Measurements from ENCODE around the gene DLL3. TPM values are rescaled to one million over a fixed set of nuclear protein-coding genes. Genes with fewer than 3 reads are reported as not detected.

Gene DLL3
- total RNA-seq, 1 experiment from 2014 or later = 0.17 TPM

GRCh38 chr19:39497701-39497995, 1.1 kb upstream of the DLL3 start:
- H3K27ac ChIP-seq (ENCODE audit: low read depth, low read length) = no peak overlapping the region
- BruUV-seq (replicated peaks) = no TSS peak
- CTCF ChIA-PET = no interaction called here
- H3K9ac ChIP-seq (ENCODE audit: low read length) = no peak overlapping the region
- no peaks in the 10 kb centered on the region for H3K9me2 ChIP-seq (ENCODE audit: insufficient read depth)
- no peak overlapping the region for H3K4me3 ChIP-seq (replicated peaks in 1 of 2; ENCODE audit: low read depth in 1 of 2, low read length in 2 of 2)
- intact Hi-C loops (cut with micrococcal nuclease) = no loop called here
- H3K4me2 ChIP-seq (ENCODE audit: low read length) = no peak overlapping the region
- no peaks in the 10 kb centered on the region for H4K20me1 ChIP-seq (ENCODE audit: insufficient read depth)
- H3K27me3 ChIP-seq (ENCODE audit: insufficient read depth, low read length) = no peaks in the 10 kb centered on the region
- RAD21 ChIA-PET (ENCODE audit: low non-redundant PET in 1 of 2, low total read pairs in 2 of 2, uncharacterized antibody in 2 of 2, unreplicated experiment in 2 of 2) = no interaction called here
- no peaks in the 10 kb centered on the region for H3K36me3 ChIP-seq (ENCODE audit: control insufficient read depth in 1 of 2, insufficient read depth in 2 of 2, low read length in 2 of 2)
- TF ChIP-seq, protein P1, sequence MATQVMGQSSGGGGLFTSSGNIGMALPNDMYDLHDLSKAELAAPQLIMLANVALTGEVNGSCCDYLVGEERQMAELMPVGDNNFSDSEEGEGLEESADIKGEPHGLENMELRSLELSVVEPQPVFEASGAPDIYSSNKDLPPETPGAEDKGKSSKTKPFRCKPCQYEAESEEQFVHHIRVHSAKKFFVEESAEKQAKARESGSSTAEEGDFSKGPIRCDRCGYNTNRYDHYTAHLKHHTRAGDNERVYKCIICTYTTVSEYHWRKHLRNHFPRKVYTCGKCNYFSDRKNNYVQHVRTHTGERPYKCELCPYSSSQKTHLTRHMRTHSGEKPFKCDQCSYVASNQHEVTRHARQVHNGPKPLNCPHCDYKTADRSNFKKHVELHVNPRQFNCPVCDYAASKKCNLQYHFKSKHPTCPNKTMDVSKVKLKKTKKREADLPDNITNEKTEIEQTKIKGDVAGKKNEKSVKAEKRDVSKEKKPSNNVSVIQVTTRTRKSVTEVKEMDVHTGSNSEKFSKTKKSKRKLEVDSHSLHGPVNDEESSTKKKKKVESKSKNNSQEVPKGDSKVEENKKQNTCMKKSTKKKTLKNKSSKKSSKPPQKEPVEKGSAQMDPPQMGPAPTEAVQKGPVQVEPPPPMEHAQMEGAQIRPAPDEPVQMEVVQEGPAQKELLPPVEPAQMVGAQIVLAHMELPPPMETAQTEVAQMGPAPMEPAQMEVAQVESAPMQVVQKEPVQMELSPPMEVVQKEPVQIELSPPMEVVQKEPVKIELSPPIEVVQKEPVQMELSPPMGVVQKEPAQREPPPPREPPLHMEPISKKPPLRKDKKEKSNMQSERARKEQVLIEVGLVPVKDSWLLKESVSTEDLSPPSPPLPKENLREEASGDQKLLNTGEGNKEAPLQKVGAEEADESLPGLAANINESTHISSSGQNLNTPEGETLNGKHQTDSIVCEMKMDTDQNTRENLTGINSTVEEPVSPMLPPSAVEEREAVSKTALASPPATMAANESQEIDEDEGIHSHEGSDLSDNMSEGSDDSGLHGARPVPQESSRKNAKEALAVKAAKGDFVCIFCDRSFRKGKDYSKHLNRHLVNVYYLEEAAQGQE (IDR thresholded peaks at IDR 0.05; ENCODE audit: low read depth) = no peak
- TF ChIP-seq, protein P2, sequence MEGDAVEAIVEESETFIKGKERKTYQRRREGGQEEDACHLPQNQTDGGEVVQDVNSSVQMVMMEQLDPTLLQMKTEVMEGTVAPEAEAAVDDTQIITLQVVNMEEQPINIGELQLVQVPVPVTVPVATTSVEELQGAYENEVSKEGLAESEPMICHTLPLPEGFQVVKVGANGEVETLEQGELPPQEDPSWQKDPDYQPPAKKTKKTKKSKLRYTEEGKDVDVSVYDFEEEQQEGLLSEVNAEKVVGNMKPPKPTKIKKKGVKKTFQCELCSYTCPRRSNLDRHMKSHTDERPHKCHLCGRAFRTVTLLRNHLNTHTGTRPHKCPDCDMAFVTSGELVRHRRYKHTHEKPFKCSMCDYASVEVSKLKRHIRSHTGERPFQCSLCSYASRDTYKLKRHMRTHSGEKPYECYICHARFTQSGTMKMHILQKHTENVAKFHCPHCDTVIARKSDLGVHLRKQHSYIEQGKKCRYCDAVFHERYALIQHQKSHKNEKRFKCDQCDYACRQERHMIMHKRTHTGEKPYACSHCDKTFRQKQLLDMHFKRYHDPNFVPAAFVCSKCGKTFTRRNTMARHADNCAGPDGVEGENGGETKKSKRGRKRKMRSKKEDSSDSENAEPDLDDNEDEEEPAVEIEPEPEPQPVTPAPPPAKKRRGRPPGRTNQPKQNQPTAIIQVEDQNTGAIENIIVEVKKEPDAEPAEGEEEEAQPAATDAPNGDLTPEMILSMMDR (IDR thresholded peaks at IDR 0.05 in 2 of 3, conservative IDR thresholded peaks at IDR 0.05 in 1 of 3; ENCODE audit: borderline replicate concordance in 1 of 3, insufficient read depth in 1 of 3, low read depth in 2 of 3, low read length in 2 of 3) = no peak
- TF ChIP-seq ATF3 (IDR thresholded peaks at IDR 0.05) (no peak), CEBPB (IDR thresholded peaks at IDR 0.05; ENCODE audit: low read depth) (no peak), YY1 (IDR thresholded peaks at IDR 0.05; ENCODE audit: extremely low read depth, insufficient replicate concordance, low read depth, low read length) (no peak), MAX (IDR thresholded peaks at IDR 0.05) (no peak), EZH2phosphoT487 (IDR thresholded peaks at IDR 0.05; ENCODE audit: borderline replicate concordance) (no peak), ELF1 (IDR thresholded peaks at IDR 0.05; ENCODE audit: borderline replicate concordance, low read depth) (no peak), SRF (IDR thresholded peaks at IDR 0.05; ENCODE audit: low read depth) (no peak), TCF7L2 (IDR thresholded peaks at IDR 0.05; ENCODE audit: borderline replicate concordance, extremely low read depth, insufficient read depth, insufficient read length) (no peak), JUND (IDR thresholded peaks at IDR 0.05) (no peak), FOSL1 (IDR thresholded peaks at IDR 0.05; ENCODE audit: low read depth) (no peak), ZNF274 (IDR thresholded peaks at IDR 0.05; ENCODE audit: low read depth, low read length) (no peak)
- POLR2A ChIA-PET = no interaction called here
- ATAC-seq (no peak), DNase-seq (ENCODE audit: low read depth, low spot score) (no peak)
- H3K4me1 ChIP-seq (ENCODE audit: control insufficient read depth in 1 of 2, insufficient read depth in 2 of 2, low read length in 2 of 2) = peaks cover 0 to 7% of the 10 kb centered on the region in 2 experiments; a peak in 2 of 4 replicates
- no peaks in the 10 kb centered on the region for H3K79me2 ChIP-seq (ENCODE audit: insufficient read depth, low read length)
- H2AFZ ChIP-seq (ENCODE audit: low read depth, low read length, poor library complexity, severe bottlenecking) = no peak overlapping the region
- H3K9me3 ChIP-seq (ENCODE audit: control insufficient read depth in 1 of 2, insufficient read depth in 1 of 2, low read depth in 1 of 2, low read length in 2 of 2) = no peaks in the 10 kb centered on the region

Measured in HCT116 (cell line).